HS-5 (cell line): Measurements from ENCODE around the gene CACNG1.
A peak's percentile ranks its signal among the peaks of the same experiment; 100 is the strongest.
"Not testable (repeated sequence)": the region's sequence is repeated elsewhere in the genome, so short reads cannot be mapped to it uniquely, and the experiment has no call there.

Experiments
- DNase-seq: peaks from one replicate; pipeline ENCODE4 v3.0.0-alpha.2; 2012; ENCODE audit warnings: low read depth

The CACNG1 gene

DNA sequence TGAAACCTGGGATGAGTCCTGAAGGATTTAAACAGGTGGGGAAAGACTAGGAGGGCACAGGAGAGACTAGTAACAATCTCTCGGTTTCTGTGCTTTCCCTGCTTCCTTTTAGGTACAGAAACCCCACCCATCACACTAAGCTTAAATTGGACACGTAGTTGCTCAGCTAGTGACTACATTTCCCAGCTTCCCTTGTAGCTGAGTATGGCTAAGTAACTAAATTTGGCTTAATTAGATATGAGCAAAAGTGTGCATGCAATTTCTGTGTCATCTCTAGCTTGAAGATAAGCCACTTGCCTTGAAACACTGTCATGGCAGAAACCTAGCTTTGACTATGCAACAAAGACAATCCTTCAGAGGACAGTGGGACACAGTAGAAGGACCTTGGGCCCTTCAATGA lies 36.5 kb downstream of the CACNG1 start:
- no peak for DNase-seq

DNA sequence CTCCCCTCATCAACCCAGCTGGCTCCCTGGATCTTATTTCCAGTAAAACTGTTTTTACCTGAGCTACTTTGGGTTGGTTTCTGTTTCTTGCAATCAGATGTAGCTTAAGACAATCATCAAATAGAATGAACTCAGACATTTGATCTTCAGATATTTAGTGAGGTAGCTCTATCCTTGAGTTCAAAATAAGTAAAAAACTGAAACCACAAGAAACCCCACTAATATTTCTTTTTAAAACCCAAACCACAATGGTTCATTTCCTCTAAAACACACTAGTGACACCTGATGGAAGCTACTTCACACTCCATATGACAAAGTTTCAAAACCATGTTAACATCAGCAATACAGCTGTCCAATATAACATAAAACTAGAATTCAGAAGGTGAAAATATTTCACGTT lies 37.8 kb downstream of the CACNG1 start:
- DNase-seq = no peak

DNA sequence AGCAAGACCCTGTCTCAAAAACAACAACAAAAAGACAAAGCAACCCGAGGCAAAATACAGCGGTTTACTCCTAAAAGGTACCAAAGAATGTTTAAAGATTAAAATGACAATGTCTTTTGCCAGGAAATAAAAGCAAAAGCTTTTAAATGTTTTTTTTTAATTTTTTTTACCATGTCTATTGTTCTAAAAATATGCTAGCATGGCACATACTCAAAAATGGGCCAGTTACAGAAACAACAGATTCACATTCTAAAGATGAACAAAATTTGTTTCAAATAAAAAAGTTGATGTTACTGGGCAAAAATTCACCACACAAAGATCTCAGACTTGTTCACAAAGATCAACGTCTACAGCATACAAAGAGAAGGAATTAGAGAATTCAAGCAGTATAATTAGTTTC lies 41.1 kb downstream of the CACNG1 start:
- DNase-seq = no peak

DNA sequence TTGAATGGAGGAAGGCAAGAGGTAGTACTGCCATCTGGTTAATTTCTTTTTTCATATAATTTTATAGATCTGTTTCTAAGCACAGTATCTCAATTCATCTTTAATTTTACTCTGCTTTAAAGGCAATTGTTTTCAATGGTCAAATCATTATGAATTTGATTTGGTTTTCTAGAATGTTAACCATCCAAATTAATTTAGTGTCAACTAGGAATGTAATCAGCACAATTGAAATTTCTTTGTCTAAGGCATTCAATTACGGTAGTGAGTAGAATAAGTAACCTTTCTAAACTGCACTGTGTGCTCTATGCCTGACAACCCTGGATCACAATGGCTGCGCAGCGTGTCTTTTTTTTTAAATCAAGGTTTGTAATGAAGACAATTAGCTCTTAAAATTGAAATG lies 44.3 kb downstream of the CACNG1 start:
- no peak for DNase-seq

DNA sequence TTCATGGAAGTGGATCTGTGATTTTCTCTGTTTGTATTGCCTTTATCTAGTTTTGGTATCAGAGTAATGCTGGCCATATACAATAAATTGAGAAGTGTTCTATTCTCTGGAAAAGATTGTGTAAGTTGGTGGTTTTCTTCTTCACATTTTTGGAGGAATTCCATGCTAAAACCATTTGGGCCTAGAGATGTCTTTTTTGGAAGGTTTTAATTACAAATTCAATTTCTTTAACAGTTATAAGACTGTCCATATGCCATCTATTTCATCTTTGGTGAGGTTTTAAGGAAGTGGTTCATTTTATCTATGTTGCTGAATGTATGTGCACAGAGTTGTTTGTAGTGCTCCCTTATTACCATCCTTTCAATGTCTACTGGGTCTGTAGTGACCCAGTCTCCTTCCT lies 46.0 kb downstream of the CACNG1 start:
- DNase-seq = no peak

DNA sequence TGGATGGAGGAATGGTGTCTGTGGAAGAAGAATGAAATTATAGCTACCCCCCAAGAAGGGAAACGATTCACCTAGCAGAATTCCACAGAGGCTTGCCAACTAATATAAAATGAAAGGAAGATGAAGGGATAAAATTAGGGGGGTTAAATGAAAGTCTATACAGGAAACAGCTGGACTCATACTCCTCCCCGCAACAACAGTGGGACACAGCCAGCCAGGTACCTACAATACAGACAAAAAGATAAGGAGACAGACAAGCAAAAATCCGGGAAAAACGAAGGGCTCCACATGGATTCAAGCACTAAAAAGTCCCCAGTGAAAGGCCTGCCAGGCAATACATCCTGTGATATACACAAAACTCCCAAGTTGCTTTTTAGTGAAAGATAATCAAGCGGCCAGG lies 47.9 kb downstream of the CACNG1 start:
- DNase-seq = no peak

DNA sequence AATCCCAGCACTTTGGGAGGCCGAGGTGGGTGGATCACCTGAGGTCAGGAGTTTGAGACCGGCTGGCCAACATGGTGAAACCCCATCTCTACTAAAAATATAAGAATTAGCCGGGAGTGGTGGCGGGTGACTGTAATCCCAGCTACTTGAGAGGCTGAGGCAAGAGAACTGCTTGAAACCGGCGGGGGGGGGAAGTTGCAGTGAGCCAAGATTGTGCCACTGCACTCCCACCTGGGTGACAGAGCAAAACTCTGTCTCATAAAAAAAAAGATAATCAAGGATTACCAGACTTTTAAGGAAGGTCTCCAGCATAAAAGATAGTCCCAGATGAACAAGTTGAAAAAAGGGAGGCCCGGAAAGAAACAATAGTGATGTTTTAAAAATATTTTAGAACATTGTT lies 48.4 kb downstream of the CACNG1 start:
- DNase-seq = not testable (repeated sequence)

DNA sequence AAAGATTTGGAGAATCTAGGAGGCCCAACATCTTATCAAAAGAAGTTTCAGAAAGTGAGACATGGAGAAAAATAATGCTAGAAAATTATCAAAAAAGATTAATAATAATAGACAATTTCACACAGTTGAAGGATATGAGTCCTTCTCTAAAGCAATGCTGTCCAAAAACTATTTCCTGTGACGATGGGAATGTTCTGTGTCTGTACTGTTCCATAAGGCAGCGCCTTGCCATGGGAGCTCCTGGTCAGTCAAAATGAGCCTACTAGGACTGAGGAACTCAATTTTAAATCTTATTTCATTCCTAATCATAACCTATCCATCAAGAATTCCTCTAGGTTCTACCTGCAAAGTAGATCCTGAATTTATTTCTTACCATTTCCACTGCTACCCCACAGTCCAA lies 49.0 kb downstream of the CACNG1 start:
- DNase-seq = no peak

DNA sequence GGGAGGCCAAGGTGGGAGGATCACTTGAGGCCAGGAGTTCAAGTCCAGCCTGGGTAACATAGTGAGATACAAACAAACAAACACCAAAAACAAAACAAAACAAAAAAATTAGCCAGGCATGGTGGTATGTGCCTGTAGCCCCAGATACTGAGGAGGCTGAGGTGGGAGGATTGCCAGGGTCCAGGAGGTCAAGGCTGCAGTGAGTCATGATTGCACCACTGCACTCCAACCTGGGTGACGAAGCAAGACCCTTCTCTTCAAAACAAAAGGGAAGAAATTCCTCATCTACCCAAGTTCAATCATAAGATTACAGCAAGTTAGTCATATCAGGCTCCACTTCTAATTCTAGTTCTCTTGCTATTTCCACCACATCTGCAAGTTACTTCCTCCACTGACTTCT lies 50.9 kb downstream of the CACNG1 start:
- peak; percentile 58 for DNase-seq

DNA sequence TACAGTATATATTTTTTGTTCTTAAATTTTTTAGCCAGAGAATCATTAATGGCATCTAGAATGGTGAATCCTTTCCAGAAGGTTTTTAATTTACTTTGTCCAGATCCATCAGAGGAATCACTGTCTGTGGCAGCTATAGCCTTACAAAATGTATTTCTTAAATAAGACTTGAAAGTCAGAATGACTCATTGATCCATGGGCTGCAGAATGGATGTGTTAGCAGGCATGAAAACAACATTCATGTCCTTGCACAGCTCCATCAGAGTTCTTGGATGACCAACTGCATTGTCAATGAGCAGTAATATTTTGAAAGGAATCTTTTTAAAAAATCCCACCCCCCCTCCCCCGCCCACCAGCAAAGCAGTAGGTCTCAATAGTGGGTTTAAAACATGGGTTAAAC lies 51.4 kb downstream of the CACNG1 start:
- DNase-seq = no peak

DNA sequence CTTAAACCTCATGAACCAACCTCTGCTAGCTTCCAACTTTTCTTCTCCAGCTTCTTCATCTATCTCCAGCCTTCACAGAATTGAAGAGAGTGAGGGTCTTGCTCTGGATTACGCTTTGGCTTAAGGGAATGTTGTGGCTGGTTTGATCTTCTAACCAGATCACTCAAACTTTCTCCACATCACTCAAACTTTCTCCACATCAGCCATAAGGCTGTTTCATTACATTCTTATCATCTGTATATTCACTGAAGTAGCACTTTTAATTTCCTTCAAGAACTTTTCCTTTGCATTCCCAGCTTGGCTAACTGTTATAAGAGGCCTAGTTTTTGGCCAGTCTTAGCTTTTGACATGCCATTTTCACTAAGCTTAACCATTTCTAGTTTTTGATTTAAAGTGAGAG lies 52.3 kb downstream of the CACNG1 start:
- no peak for DNase-seq

DNA sequence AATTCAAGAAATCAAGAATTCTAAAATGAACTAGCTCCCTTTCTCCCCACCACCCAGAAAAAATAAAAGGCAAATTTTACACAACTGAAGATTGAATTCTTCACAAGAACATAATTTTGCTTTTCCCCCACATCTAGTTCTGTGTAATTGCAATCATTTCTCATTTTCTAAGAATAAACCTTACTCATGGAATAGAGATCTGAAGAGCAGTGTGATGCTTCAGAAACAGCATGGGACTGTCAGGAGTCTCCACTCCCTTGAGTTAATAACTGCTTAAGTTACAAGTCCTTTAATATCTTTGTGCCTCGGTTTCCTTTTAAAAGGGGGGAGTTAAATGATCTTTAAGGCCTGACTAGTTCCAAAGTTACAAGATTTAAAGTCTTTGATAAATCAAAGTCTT lies 53.7 kb downstream of the CACNG1 start:
- DNase-seq = no peak

DNA sequence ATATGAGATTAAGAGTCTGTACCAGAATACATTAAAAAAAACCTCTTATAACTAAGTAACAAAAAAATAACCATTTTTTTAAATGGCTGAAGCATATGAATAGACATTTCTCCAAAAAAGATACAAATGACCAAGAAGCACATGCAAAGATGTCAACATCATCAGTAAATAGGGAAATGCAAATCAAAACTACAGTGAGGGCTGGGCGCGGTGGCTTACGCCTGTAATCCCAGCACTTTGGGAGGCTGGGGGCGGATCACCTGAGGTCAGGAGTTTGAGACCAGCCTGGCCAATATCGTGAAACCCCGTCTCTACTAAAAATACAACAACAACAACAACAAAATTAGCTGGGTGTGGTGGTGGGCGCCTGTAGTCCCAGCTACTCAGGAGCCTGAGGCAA lies 60.3 kb downstream of the CACNG1 start:
- DNase-seq = not testable (repeated sequence)

DNA sequence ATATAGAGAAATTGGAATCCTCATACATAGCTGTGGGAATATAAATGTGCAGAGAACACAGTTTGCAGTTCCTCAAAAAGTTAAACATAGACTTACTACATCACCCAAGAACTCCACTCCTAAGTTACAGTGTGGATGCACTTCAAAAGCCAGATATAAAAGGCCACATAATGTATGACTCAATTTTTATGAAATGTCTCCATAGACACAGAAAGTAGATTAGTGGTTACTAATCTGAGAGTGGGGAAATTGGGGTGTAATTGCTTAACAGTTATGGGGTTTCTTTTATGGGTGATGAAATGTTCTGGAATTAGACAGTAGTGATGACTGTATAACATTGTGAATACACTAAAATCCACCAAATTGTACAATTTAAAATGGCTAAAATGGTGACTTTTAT lies 60.9 kb downstream of the CACNG1 start:
- DNase-seq = peak; percentile 33
